ENCODE measurements around the gene LCN10.

LCN10 gene

GRCh38 chr9:136740069-136740468 lies 2.7 kb downstream of the LCN10 start:
- ChIA-PET CTCF (no interaction called here), POLR2A (no interaction called here)
- TF ChIP-seq ARNT (IDR thresholded peaks at IDR 0.05) (no peak), BHLHE40 (IDR thresholded peaks at IDR 0.05; ENCODE audit: borderline replicate concordance) (no peak), TARDBP (IDR thresholded peaks at IDR 0.05) (no peak), FOXM1 (IDR thresholded peaks at IDR 0.05; ENCODE audit: borderline replicate concordance) (no peak), L3MBTL2 (conservative IDR thresholded peaks at IDR 0.05) (no peak), SP1 (IDR thresholded peaks at IDR 0.05) (no peak), HDGF (IDR thresholded peaks at IDR 0.05; ENCODE audit: borderline replicate concordance) (no peak), PKNOX1 (IDR thresholded peaks at IDR 0.05) (no peak), CTBP1 (IDR thresholded peaks at IDR 0.05; ENCODE audit: borderline replicate concordance) (no peak), ELF4 (IDR thresholded peaks at IDR 0.05) (no peak), NFRKB (IDR thresholded peaks at IDR 0.05) (no peak), ZNF384 (IDR thresholded peaks at IDR 0.05) (no peak), LEF1 (IDR thresholded peaks at IDR 0.05; ENCODE audit: borderline replicate concordance) (no peak), FOXA1 (IDR thresholded peaks at IDR 0.05) (no peak), SUZ12 (IDR thresholded peaks at IDR 0.05) (no peak), FOXK2 (IDR thresholded peaks at IDR 0.05) (no peak)
- no peak for DNase-seq (ENCODE audit: extremely low spot score)

DNA sequence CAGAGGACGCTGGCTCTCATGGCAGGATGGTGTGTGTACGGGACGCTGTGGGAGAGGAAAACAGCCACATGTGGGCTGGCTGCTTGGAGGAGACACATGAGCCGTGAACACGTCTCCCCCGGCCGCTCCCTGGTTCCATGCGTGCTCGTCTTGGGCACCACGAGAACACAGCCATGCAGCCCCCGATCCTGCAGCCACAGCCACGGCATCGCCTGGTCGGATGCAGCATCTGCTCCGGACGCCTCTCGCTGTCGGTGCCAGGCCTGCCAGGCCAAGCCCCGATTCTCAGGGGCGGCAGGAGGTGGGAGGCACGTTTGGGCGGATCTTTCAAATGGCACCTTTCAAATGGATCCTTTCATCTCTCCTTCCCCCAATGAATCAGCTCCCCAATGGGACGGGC lies 3.2 kb downstream of the LCN10 start:
- ChIA-PET POLR2A (no interaction called here), CTCF (no interaction called here)
- TF ChIP-seq ZNF384 (IDR thresholded peaks at IDR 0.05) (no peak), HDGF (IDR thresholded peaks at IDR 0.05; ENCODE audit: borderline replicate concordance) (no peak), PKNOX1 (IDR thresholded peaks at IDR 0.05) (no peak), FOXK2 (IDR thresholded peaks at IDR 0.05) (no peak), L3MBTL2 (conservative IDR thresholded peaks at IDR 0.05) (no peak), CTBP1 (IDR thresholded peaks at IDR 0.05; ENCODE audit: borderline replicate concordance) (no peak), TARDBP (IDR thresholded peaks at IDR 0.05) (no peak), FOXA1 (IDR thresholded peaks at IDR 0.05) (no peak), LEF1 (IDR thresholded peaks at IDR 0.05; ENCODE audit: borderline replicate concordance) (no peak), BHLHE40 (IDR thresholded peaks at IDR 0.05; ENCODE audit: borderline replicate concordance) (no peak), ELF4 (IDR thresholded peaks at IDR 0.05) (no peak), ARNT (IDR thresholded peaks at IDR 0.05) (no peak), FOXM1 (IDR thresholded peaks at IDR 0.05; ENCODE audit: borderline replicate concordance) (no peak), NFRKB (IDR thresholded peaks at IDR 0.05) (no peak), SP1 (IDR thresholded peaks at IDR 0.05) (no peak)
- no peak for DNase-seq (ENCODE audit: extremely low spot score)

- POLR2A ChIA-PET = no interaction called here
- no peak for DNase-seq (ENCODE audit: extremely low spot score)
- TF ChIP-seq CTBP1 (IDR thresholded peaks at IDR 0.05; ENCODE audit: borderline replicate concordance) (no peak), ZNF384 (IDR thresholded peaks at IDR 0.05) (no peak), HDGF (IDR thresholded peaks at IDR 0.05; ENCODE audit: borderline replicate concordance) (no peak), SUZ12 (IDR thresholded peaks at IDR 0.05) (no peak), L3MBTL2 (conservative IDR thresholded peaks at IDR 0.05) (no peak), LEF1 (IDR thresholded peaks at IDR 0.05; ENCODE audit: borderline replicate concordance) (no peak), FOXM1 (IDR thresholded peaks at IDR 0.05; ENCODE audit: borderline replicate concordance) (no peak), SP1 (IDR thresholded peaks at IDR 0.05) (no peak), ARNT (IDR thresholded peaks at IDR 0.05) (no peak), TARDBP (IDR thresholded peaks at IDR 0.05) (no peak), NFRKB (IDR thresholded peaks at IDR 0.05) (no peak), BHLHE40 (IDR thresholded peaks at IDR 0.05; ENCODE audit: borderline replicate concordance) (no peak), ELF4 (IDR thresholded peaks at IDR 0.05) (no peak), PKNOX1 (IDR thresholded peaks at IDR 0.05) (no peak), FOXA1 (IDR thresholded peaks at IDR 0.05) (no peak), FOXK2 (IDR thresholded peaks at IDR 0.05) (no peak)
- CTCF ChIA-PET = no interaction called here
Observed at GRCh38 chr9:136738960-136739359, 3.8 kb downstream of the LCN10 start.

DNA sequence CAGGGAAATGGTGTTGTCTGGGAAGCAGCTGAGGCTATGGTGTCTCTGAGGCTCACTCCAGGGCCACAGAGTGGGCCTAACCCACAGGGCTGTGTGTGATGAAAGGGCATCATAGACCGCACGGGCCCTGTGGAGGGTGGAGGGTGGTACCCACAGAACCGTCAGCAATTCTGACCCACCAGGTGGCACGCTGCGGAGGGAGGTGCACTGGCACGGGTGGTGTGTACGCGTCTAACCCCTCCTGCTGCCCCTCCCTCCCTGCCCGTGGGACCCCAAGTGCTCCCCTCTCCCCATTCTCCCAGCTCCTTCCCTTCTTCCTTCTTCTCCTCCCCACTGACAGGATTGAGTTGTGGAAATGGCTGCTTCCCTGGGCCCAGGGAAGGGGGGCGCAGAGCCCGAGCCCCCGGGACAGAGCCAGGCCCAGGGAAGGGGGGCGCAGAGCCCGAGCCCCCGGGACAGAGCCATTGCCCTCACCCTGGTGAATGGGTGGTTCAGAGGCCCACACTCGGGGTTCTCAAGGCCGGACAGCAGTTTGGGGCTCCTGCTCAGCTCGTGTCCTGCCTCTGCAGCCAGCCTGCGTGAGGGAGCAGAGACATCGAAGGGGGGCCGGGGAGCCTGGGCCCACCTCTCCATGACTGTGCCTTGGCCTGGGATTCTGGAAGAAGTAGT lies 6.8 kb downstream of the LCN10 start:
- DNase-seq (ENCODE audit: extremely low spot score) = no peak
- TF ChIP-seq BHLHE40 (IDR thresholded peaks at IDR 0.05; ENCODE audit: borderline replicate concordance) (no peak), FOXK2 (IDR thresholded peaks at IDR 0.05) (no peak), SUZ12 (IDR thresholded peaks at IDR 0.05) (no peak), L3MBTL2 (conservative IDR thresholded peaks at IDR 0.05) (no peak), SP1 (IDR thresholded peaks at IDR 0.05) (no peak), CTBP1 (IDR thresholded peaks at IDR 0.05; ENCODE audit: borderline replicate concordance) (no peak), ZNF384 (IDR thresholded peaks at IDR 0.05) (no peak), TARDBP (IDR thresholded peaks at IDR 0.05) (no peak), LEF1 (IDR thresholded peaks at IDR 0.05; ENCODE audit: borderline replicate concordance) (no peak), ELF4 (IDR thresholded peaks at IDR 0.05) (no peak), PKNOX1 (IDR thresholded peaks at IDR 0.05) (no peak), NFRKB (IDR thresholded peaks at IDR 0.05) (no peak), FOXA1 (IDR thresholded peaks at IDR 0.05) (no peak), ARNT (IDR thresholded peaks at IDR 0.05) (no peak), HDGF (IDR thresholded peaks at IDR 0.05; ENCODE audit: borderline replicate concordance) (no peak), FOXM1 (IDR thresholded peaks at IDR 0.05; ENCODE audit: borderline replicate concordance) (no peak)
- ChIA-PET CTCF (interaction anchor here (0.6 kb wide), 1 partner anchor 142 kb away, joined by 4 read pairs; no protein-coding TSS in a partner anchor), POLR2A (no interaction called here)

Measured in HEK293T (cell line).